Eye (tissue), 1 donor: ENCODE results near the gene SRRM5.
"Not testable (repeated sequence)": the region's sequence is repeated elsewhere in the genome, so short reads cannot be mapped to it uniquely, and the experiment has no call there.

Source experiments
- DNase-seq: peaks from one replicate; pipeline ENCODE4 v3.0.0-alpha.2; 2015

Gene SRRM5

GRCh38 chr19:43619262-43620060 lies 7.6 kb downstream of the SRRM5 start, which contains the start of gene ZNF428:
Gene ZNF428, minus strand, starts transcription at chr19:43619629. Its CDS starts 5,325 bp downstream, at chr19:43614304.
- peak; percentile 97 for DNase-seq

- no peak for DNase-seq
Measured at GRCh38 chr19:43620061-43621001, 8.4 kb downstream of the SRRM5 start.

GRCh38 chr19:43622070-43622469 lies 10.2 kb downstream of the SRRM5 start:
- DNase-seq: no peak

- no peak for DNase-seq
Measured at GRCh38 chr19:43622956-43623355, 11.1 kb downstream of the SRRM5 start.

- DNase-seq: no peak
Measured at GRCh38 chr19:43623889-43624670, 12.2 kb downstream of the SRRM5 start.

GRCh38 chr19:43624933-43625332 lies 13.0 kb downstream of the SRRM5 start:
- DNase-seq: no peak

GRCh38 chr19:43625918-43626579 lies 14.2 kb downstream of the SRRM5 start:
- DNase-seq: no peak

- no peak for DNase-seq
Measured at GRCh38 chr19:43626838-43627237, 14.9 kb downstream of the SRRM5 start.

- DNase-seq: no peak
Measured at GRCh38 chr19:43628646-43629326, 16.9 kb downstream of the SRRM5 start.

- DNase-seq: no peak
Measured at GRCh38 chr19:43631491-43631890, 19.6 kb downstream of the SRRM5 start.

GRCh38 chr19:43633520-43633919 lies 21.6 kb downstream of the SRRM5 start:
- no peak for DNase-seq

- no peak for DNase-seq
Measured at GRCh38 chr19:43634068-43634467, 22.2 kb downstream of the SRRM5 start.

GRCh38 chr19:43634506-43634871 lies 22.6 kb downstream of the SRRM5 start:
- DNase-seq: peak; percentile 48

GRCh38 chr19:43634872-43635560 lies 23.1 kb downstream of the SRRM5 start:
- DNase-seq: peak; percentile 86

GRCh38 chr19:43635561-43635940 lies 23.7 kb downstream of the SRRM5 start:
- not testable (repeated sequence) for DNase-seq

GRCh38 chr19:43636121-43636683 lies 24.3 kb downstream of the SRRM5 start:
- peak; percentile 37 for DNase-seq

- peak; percentile 41 for DNase-seq
Measured at GRCh38 chr19:43638214-43638994, 26.5 kb downstream of the SRRM5 start.

GRCh38 chr19:43638995-43639518 lies 27.2 kb downstream of the SRRM5 start:
- DNase-seq: peak; percentile 40
